IPS-20b (cell line): ENCODE results near the gene CERS6.

Experiments
- H3K27ac ChIP-seq: one replicate; pipeline ENCODE4 v1.5.1; 2013; ENCODE audit warnings: low read length
- H3K27me3 ChIP-seq: 2 replicates; pipeline ENCODE4 v1.6.1; 2013; ENCODE audit warnings: mild to moderate bottlenecking, low read length, inconsistent platforms; ENCODE audit not compliant: insufficient read depth
- H3K36me3 ChIP-seq: 2 replicates; pipeline ENCODE4 v1.6.1; 2013; ENCODE audit warnings: low read depth, mild to moderate bottlenecking, inconsistent platforms, low read length, moderate library complexity; ENCODE audit not compliant: insufficient read depth
- H3K4me1 ChIP-seq: 2 replicates; pipeline ENCODE4 v1.6.1; 2013; ENCODE audit warnings: mild to moderate bottlenecking, control low read depth, inconsistent platforms, low read length, moderate library complexity; ENCODE audit not compliant: insufficient read depth
- H3K4me3 ChIP-seq: 2 replicates; pipeline ENCODE4 v1.5.1; 2013; ENCODE audit warnings: mild to moderate bottlenecking, low read length, inconsistent platforms
- H3K9ac ChIP-seq: 2 replicates; pipeline ENCODE4 v1.6.1; 2013; ENCODE audit warnings: low read depth, mild to moderate bottlenecking, inconsistent platforms, low read length, moderate library complexity
- H3K9me3 ChIP-seq: 2 replicates; pipeline ENCODE4 v1.6.1; 2013; ENCODE audit warnings: mild to moderate bottlenecking, low read depth, low read length, inconsistent platforms; ENCODE audit not compliant: insufficient read depth

Gene CERS6

GRCh38 chr2:168691221-168691620 lies 235.1 kb downstream of the CERS6 start:
- Histone ChIP-seq H3K27me3 (no peaks in the 10 kb centered on the region), H3K9ac (no peak overlapping the region), H3K36me3 (peaks cover 11% of the 10 kb centered on the region; the same call in 1 of the 2 replicates), H3K4me3 (no peak overlapping the region), H3K27ac (no peak overlapping the region), H3K9me3 (no peaks in the 10 kb centered on the region), H3K4me1 (peaks cover 4% of the 10 kb centered on the region; the same call in 1 of the 2 replicates)

GRCh38 chr2:168692132-168692744 lies 236.2 kb downstream of the CERS6 start:
- H3K27ac ChIP-seq, result no peak overlapping the region
- H3K4me1 ChIP-seq, result no peaks in the 10 kb centered on the region; the same call in 1 of the 2 replicates
- no peaks in the 10 kb centered on the region for H3K9me3 ChIP-seq
- H3K4me3 ChIP-seq, result no peak overlapping the region
- H3K27me3 ChIP-seq, result no peaks in the 10 kb centered on the region
- peaks cover 15% of the 10 kb centered on the region; the same call in 1 of the 2 replicates for H3K36me3 ChIP-seq
- no peak overlapping the region for H3K9ac ChIP-seq

GRCh38 chr2:168694173-168694572 lies 238.1 kb downstream of the CERS6 start:
- Histone ChIP-seq H3K27me3 (no peaks in the 10 kb centered on the region), H3K9ac (no peak overlapping the region), H3K4me3 (no peak overlapping the region), H3K27ac (no peak overlapping the region), H3K9me3 (no peaks in the 10 kb centered on the region), H3K36me3 (peaks cover 15% of the 10 kb centered on the region; the same call in 1 of the 2 replicates), H3K4me1 (no peaks in the 10 kb centered on the region)

- H3K27me3 ChIP-seq, result no peaks in the 10 kb centered on the region
- no peak overlapping the region for H3K27ac ChIP-seq
- no peak overlapping the region for H3K4me3 ChIP-seq
- no peak overlapping the region for H3K9ac ChIP-seq
- H3K9me3 ChIP-seq, result no peaks in the 10 kb centered on the region
- no peaks in the 10 kb centered on the region for H3K4me1 ChIP-seq
- peaks cover 15% of the 10 kb centered on the region; the same call in 1 of the 2 replicates for H3K36me3 ChIP-seq
These were observed 238.8 kb downstream of the CERS6 start for GRCh38 chr2:168694866-168695265.

GRCh38 chr2:168697668-168698121 lies 241.6 kb downstream of the CERS6 start:
- Histone ChIP-seq H3K27ac (no peak overlapping the region), H3K27me3 (no peaks in the 10 kb centered on the region), H3K36me3 (peaks cover 15% of the 10 kb centered on the region; the same call in 1 of the 2 replicates), H3K4me1 (no peaks in the 10 kb centered on the region), H3K4me3 (no peak overlapping the region), H3K9ac (no peak overlapping the region), H3K9me3 (no peaks in the 10 kb centered on the region)

- Histone ChIP-seq H3K4me3 (no peak overlapping the region), H3K9ac (no peak overlapping the region), H3K27ac (no peak overlapping the region), H3K27me3 (no peaks in the 10 kb centered on the region), H3K36me3 (peaks cover 15% of the 10 kb centered on the region; the same call in 1 of the 2 replicates), H3K9me3 (no peaks in the 10 kb centered on the region), H3K4me1 (0 out of 2 replicates have a peak, but pooled peaks cover 3% of the 10 kb centered on the region)
These were observed 242.9 kb downstream of the CERS6 start for GRCh38 chr2:168698969-168699368.

- no peak overlapping the region for H3K9ac ChIP-seq
- no peak overlapping the region for H3K27ac ChIP-seq
- H3K4me3 ChIP-seq, result no peak overlapping the region
- H3K9me3 ChIP-seq, result no peaks in the 10 kb centered on the region
- peaks cover 15% of the 10 kb centered on the region; the same call in 1 of the 2 replicates for H3K36me3 ChIP-seq
- H3K27me3 ChIP-seq, result no peaks in the 10 kb centered on the region
- 0 out of 2 replicates have a peak, but pooled peaks cover 3% of the 10 kb centered on the region for H3K4me1 ChIP-seq
These were observed 243.9 kb downstream of the CERS6 start for GRCh38 chr2:168699844-168700417.

- Histone ChIP-seq H3K27ac (no peak overlapping the region), H3K4me3 (no peak overlapping the region), H3K27me3 (no peaks in the 10 kb centered on the region), H3K36me3 (peaks cover 9% of the 10 kb centered on the region; the same call in 1 of the 2 replicates), H3K9ac (no peak overlapping the region), H3K9me3 (no peaks in the 10 kb centered on the region), H3K4me1 (0 out of 2 replicates have a peak, but pooled peaks cover 3% of the 10 kb centered on the region)
These were observed 244.7 kb downstream of the CERS6 start for GRCh38 chr2:168700615-168701245.

- Histone ChIP-seq H3K9me3 (no peaks in the 10 kb centered on the region), H3K4me1 (0 out of 2 replicates have a peak, but pooled peaks cover 3% of the 10 kb centered on the region), H3K9ac (no peak overlapping the region), H3K4me3 (no peak overlapping the region), H3K36me3 (no peaks in the 10 kb centered on the region), H3K27ac (no peak overlapping the region), H3K27me3 (no peaks in the 10 kb centered on the region)
These were observed 246.5 kb downstream of the CERS6 start for GRCh38 chr2:168702579-168702978.

GRCh38 chr2:168703926-168704325 lies 247.9 kb downstream of the CERS6 start:
- H3K27me3 ChIP-seq, result no peaks in the 10 kb centered on the region
- no peaks in the 10 kb centered on the region for H3K9me3 ChIP-seq
- no peak overlapping the region for H3K27ac ChIP-seq
- H3K4me3 ChIP-seq, result no peak overlapping the region
- H3K36me3 ChIP-seq, result no peaks in the 10 kb centered on the region
- 0 out of 2 replicates have a peak, but pooled peaks cover 5% of the 10 kb centered on the region for H3K4me1 ChIP-seq
- H3K9ac ChIP-seq, result no peak overlapping the region

GRCh38 chr2:168705534-168706470 lies 249.7 kb downstream of the CERS6 start:
- Histone ChIP-seq H3K27me3 (no peaks in the 10 kb centered on the region), H3K4me1 (0 out of 2 replicates have a peak, but pooled peaks cover 5% of the 10 kb centered on the region), H3K9me3 (no peaks in the 10 kb centered on the region), H3K36me3 (no peaks in the 10 kb centered on the region), H3K9ac (no peak overlapping the region), H3K27ac (no peak overlapping the region), H3K4me3 (no peak overlapping the region)
